GM12801 (cell line): ENCODE measurements around the gene IFT52.

ENCODE experiments used
- TF ChIP-seq, protein P1 (sequence below): IDR thresholded peaks from one replicate; pipeline ENCODE4 v1.5.1; 2011; ENCODE audit warnings: control low read depth; ENCODE audit not compliant: insufficient read length; ENCODE audit errors: extremely low read depth

The IFT52 gene

DNA sequence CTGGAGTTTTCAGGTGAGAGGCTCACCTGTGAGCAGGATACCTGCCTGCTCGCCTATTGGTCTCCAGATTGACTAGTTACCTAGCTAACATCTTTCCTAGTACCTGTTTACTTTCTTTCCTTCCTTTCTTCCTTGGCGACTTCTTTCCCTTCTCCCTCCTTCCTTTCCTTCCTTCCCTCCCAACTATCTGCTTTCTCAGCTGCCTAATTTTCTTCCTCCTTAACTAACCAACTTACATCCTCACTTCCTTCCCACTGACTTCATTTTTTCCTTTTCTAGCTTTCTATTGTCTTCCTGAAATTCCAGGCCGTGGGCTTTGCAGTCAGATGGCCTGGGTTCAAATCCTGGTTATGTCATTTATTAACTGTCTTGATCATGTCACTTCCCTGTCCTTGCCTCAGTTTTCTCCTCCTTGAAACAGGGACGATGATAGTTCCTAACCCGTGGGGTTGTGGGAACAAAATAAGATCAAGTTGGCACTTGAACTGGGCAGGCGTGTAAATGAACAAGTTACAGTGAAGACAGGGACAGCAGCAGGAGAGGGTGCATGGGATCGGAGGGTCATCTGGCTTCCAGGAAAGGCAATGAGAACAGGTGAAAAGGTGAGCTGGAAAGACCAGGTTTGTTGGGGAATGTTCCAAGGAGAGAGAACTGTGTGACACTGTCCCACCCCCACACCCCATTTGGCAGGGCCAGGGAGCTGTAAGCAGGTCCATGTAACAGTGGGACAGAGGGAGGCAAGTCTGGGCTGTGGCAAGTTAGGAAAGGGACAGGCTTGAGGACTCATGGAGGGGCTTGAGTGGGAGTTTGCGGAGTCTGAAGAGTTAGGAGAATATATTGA lies 31.4 kb upstream of the IFT52 start:
- TF ChIP-seq, protein P1, sequence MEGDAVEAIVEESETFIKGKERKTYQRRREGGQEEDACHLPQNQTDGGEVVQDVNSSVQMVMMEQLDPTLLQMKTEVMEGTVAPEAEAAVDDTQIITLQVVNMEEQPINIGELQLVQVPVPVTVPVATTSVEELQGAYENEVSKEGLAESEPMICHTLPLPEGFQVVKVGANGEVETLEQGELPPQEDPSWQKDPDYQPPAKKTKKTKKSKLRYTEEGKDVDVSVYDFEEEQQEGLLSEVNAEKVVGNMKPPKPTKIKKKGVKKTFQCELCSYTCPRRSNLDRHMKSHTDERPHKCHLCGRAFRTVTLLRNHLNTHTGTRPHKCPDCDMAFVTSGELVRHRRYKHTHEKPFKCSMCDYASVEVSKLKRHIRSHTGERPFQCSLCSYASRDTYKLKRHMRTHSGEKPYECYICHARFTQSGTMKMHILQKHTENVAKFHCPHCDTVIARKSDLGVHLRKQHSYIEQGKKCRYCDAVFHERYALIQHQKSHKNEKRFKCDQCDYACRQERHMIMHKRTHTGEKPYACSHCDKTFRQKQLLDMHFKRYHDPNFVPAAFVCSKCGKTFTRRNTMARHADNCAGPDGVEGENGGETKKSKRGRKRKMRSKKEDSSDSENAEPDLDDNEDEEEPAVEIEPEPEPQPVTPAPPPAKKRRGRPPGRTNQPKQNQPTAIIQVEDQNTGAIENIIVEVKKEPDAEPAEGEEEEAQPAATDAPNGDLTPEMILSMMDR = no peak

DNA sequence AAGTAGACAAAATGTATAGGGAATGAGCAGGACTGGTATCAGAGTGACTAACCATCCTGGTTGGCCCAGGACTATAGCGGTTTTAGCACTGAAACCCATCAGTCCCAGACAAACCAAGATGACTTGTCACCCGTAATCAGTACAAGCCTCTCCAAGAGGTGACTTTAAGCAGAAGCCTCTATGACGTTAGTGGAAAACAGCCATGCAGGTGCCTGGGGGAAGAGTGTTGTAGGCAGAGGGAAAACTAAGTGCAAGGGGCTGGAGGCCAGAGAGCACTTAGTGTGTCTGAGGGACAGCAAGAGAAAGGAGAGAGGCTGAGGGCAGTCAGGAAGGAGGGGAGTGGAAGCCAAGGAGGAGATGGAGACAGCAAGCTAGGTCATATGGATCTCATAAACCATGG lies 29.8 kb upstream of the IFT52 start:
- TF ChIP-seq, protein P1 = no peak

DNA sequence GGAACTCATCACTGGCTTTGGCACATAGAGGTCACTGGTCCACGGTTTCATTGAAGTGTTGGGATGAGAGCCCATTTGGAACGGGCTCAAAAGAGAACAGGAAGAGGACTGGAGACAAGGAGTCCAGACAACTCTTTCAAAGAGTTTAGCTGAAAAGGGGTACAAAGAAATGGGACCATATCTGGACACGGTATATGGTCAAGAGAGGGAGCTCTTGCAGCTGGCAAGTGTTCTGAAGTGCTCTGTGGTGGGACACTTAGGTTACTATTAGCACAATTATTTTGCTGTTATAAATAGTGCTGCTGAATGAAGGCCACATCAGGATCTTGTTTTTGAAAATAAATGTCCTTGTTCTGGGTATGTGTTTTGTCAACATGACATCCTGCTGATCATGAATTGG lies 27.3 kb upstream of the IFT52 start:
- TF ChIP-seq, protein P1 = no peak

DNA sequence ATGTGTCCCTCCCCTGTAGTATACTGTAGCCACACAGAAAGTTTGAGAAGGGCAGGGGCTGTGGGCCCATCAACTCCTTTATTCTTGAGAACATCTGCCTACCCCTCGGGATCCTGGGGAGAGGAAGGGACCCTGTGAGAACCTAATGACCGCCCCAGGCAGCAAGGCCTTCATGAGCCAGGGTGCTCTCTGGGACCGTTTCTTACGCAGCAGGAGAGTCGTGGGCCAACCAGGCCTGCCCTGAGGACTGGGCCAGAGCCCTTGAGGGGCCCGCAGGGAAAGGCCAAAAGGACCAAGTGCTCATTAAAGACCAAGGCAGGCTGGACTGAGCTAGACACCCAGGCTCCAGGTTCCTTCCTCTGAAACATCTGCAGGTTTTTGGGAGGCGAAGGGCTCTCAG lies 26.7 kb upstream of the IFT52 start:
- TF ChIP-seq, protein P1 = no peak

DNA sequence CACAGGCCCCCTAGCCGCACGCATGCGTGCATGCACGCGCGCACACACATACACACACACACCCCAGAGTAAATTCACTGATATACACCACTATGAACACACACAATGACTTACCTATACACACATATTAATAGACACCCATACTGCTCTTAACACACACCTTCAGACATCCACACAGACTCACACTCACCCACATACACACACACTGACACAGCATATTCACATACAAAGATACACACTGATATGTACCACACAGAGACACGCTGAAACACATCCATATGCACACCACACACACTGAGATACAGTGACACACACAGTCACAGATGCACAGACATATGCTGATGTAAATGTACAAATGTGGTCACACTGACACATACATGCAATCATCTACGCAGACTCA lies 26.3 kb upstream of the IFT52 start:
- TF ChIP-seq, protein P1 = no peak

DNA sequence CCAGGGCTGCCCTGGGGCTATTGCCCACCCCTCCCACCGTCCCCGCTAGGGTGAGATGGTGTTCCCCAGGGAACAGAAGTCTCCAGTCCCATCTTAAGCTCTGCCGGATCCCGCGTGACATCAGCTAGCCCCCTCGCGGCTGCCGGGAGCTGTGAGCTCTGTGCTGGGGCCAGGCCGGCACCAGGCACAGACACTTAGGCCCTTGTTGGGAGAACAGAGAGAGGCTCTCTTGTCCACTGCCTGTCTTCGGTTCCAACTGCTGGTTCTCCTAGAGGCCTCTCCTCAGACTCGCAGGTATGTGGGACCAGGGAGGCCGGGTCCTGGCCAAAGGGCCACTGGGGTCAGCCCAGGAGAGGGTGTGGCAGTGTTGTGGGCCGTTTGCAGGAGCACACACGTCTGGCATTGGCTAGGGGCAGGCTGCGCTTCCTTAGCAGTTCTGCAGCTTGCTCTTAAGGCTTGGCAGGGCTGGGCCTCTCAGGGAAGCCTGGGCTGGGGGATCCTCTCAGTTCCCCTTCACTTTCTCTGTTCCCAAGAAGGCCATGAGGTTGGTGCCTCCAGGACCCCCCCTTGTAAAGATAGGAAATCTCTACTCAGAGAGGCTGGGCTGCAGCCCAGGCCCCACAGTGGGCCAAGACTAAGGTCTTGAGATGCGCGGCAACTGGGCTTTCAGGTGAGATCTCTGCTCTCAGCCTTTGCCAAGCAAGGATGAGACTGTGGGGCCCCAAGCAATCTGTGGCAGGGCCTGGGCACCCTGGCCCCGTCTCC lies 25.6 kb upstream of the IFT52 start:
- TF ChIP-seq, protein P1 = no peak

DNA sequence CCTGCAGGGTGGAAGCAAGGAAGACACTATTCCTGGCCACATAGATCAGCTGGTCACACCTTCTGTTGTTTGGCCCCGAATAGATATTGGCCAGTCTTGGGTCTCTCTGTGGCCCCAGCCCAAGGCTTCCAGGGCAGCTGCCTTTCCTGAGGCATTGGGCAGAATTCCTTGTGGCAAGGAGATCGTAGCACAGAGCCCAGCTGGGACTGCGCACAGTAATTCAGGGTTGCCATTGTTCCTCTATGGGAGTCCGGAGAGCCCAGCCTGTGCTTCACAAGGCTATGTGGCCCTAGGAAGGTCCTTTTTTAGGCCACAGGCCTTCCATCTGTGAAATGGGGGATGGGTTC lies 25.0 kb upstream of the IFT52 start:
- TF ChIP-seq, protein P1 = no peak
